Measurements from ENCODE around the gene PPDPF.

GRCh38 chr20:63486300-63486855 is 34.2 kb upstream of the PPDPF start:
- TF ChIP-seq CTCF (IDR thresholded peaks at IDR 0.05) (no peak), POLR2A (IDR thresholded peaks at IDR 0.05) (no peak)

Data from testis (tissue), 2 donors.